Measurements from ENCODE around the gene NCKAP5. TPM values are rescaled to one million over a fixed set of nuclear protein-coding genes. Genes with fewer than 3 reads are reported as not detected.

NCKAP5 gene
- total RNA-seq, 1 donor from 2014 or later: 7.7 TPM

DNA sequence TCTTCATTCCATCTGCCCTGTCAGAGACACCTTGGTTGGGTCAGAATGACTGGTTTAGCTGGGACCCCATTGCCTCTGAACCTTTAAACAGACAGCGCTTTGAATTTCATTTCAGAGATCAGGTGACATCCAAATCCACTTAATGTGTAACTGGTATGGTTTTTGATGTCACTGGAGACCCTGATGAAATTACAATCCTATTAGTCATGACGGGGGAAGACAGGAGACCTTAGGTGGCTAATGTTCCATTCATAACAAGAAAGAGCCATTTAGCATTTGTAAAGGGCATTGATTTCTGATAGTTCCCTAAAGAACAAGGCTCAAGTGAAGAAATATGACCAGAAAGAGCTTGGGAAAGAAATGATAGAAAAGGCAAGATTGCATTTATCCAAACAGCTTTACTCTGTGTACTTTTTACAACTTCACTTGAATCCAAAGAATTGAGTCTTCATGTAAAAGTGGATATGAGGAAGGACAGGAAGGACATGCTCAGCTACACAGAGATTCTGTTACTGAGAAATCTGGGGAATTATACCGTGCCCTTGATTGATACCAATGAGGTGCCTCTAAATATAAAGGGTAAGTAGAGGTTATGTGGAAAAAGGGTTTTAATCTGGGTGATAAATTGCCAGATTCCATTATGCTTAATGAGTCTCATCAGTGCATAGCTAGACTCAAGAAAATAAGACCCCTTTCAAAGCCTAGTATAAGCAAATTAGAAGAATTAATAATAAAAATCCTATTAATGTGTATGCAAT, 198.2 kb downstream of the NCKAP5 start:
- no peak for DNase-seq (ENCODE audit: extremely low spot score, unreplicated experiment)
- no peak overlapping the region for H3K27ac Mint-ChIP-seq
- H3K4me3 Mint-ChIP-seq: no peak overlapping the region
- peaks cover 7% of the 10 kb centered on the region for H3K9me3 Mint-ChIP-seq
- peaks cover 4% of the 10 kb centered on the region for H3K36me3 Mint-ChIP-seq
- TF ChIP-seq, protein P1, sequence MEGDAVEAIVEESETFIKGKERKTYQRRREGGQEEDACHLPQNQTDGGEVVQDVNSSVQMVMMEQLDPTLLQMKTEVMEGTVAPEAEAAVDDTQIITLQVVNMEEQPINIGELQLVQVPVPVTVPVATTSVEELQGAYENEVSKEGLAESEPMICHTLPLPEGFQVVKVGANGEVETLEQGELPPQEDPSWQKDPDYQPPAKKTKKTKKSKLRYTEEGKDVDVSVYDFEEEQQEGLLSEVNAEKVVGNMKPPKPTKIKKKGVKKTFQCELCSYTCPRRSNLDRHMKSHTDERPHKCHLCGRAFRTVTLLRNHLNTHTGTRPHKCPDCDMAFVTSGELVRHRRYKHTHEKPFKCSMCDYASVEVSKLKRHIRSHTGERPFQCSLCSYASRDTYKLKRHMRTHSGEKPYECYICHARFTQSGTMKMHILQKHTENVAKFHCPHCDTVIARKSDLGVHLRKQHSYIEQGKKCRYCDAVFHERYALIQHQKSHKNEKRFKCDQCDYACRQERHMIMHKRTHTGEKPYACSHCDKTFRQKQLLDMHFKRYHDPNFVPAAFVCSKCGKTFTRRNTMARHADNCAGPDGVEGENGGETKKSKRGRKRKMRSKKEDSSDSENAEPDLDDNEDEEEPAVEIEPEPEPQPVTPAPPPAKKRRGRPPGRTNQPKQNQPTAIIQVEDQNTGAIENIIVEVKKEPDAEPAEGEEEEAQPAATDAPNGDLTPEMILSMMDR (conservative IDR thresholded peaks at IDR 0.05): no peak
- peaks cover 28% of the 10 kb centered on the region for H3K27me3 Mint-ChIP-seq
- peaks cover 14% of the 10 kb centered on the region for H3K4me1 Mint-ChIP-seq (ENCODE audit: unreplicated experiment)

DNA sequence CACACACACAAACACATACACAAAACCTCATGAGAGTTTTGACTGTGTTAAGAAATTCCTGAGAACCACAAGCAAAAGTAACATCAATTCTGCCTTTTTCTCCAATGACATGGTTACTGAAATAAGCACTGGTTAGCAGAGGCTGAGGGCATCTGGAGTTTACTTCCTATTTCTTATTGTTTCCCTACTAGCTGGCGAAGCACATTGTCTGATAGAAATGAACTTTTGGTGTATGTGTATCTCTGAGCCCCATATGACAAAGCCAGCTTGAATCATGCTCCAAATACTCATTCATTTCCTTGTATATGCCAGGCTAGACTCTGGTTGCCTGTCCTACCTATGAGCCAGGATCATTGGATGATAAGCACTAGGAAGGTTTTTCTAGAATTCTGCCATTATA, 203.1 kb downstream of the NCKAP5 start:
- H3K27ac Mint-ChIP-seq: no peak overlapping the region
- H3K9me3 Mint-ChIP-seq: no peaks in the 10 kb centered on the region
- H3K36me3 Mint-ChIP-seq: no peaks in the 10 kb centered on the region
- H3K4me3 Mint-ChIP-seq: no peak overlapping the region
- no peak for DNase-seq (ENCODE audit: extremely low spot score, unreplicated experiment)
- peaks cover 26% of the 10 kb centered on the region for H3K27me3 Mint-ChIP-seq
- TF ChIP-seq, protein P1 (conservative IDR thresholded peaks at IDR 0.05): no peak
- peaks cover 24% of the 10 kb centered on the region for H3K4me1 Mint-ChIP-seq (ENCODE audit: unreplicated experiment)

DNA sequence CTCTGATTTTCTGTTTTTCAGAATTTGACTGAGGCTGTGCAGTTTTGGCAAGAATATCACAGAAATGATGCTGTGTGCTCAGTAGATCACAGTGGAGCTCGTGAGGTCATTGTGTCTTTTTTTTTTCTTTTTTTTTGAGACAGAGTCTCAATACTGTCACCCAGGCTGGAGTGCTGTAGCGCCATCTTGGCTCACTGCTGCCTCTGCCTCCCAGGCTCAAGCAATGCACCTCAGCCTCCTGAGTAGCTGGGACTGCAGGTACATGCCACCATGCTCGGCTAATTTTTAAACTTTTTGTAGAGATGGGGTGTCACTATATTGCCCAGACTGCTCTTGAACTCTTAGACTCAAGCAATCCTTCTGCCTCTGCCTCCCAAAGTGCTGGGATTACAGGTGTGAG, 203.6 kb downstream of the NCKAP5 start:
- Mint-ChIP-seq H3K27me3 (peaks cover 25% of the 10 kb centered on the region), H3K27ac (no peak overlapping the region), H3K9me3 (no peaks in the 10 kb centered on the region), H3K36me3 (no peaks in the 10 kb centered on the region), H3K4me1 (ENCODE audit: unreplicated experiment) (peaks cover 19% of the 10 kb centered on the region), H3K4me3 (no peak overlapping the region)
- TF ChIP-seq, protein P1 (conservative IDR thresholded peaks at IDR 0.05): no peak
- no peak for DNase-seq (ENCODE audit: extremely low spot score, unreplicated experiment)

DNA sequence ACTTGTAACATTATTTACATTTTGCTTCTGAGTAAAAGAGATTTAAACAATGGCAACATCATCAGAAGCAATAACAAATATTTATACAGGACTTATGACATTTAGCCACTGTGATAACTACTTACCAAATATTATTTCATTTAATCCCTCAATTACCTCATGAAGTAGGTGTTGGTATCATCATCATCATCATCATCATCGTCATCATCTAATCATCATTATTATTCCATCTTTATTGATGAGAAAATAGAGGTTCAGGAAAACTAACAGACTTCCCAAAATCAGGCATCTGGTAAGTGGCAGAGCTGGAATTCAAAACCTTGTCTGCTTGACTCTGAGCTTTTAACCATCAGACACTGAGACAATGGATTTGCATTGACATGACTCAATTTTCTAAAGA, 204.4 kb downstream of the NCKAP5 start:
- H3K4me3 Mint-ChIP-seq: no peak overlapping the region
- H3K9me3 Mint-ChIP-seq: no peaks in the 10 kb centered on the region
- peaks cover 23% of the 10 kb centered on the region for H3K27me3 Mint-ChIP-seq
- TF ChIP-seq, protein P1 (conservative IDR thresholded peaks at IDR 0.05): no peak
- no peaks in the 10 kb centered on the region for H3K36me3 Mint-ChIP-seq
- peaks cover 16% of the 10 kb centered on the region for H3K4me1 Mint-ChIP-seq (ENCODE audit: unreplicated experiment)
- no peak for DNase-seq (ENCODE audit: extremely low spot score, unreplicated experiment)
- no peak overlapping the region for H3K27ac Mint-ChIP-seq

DNA sequence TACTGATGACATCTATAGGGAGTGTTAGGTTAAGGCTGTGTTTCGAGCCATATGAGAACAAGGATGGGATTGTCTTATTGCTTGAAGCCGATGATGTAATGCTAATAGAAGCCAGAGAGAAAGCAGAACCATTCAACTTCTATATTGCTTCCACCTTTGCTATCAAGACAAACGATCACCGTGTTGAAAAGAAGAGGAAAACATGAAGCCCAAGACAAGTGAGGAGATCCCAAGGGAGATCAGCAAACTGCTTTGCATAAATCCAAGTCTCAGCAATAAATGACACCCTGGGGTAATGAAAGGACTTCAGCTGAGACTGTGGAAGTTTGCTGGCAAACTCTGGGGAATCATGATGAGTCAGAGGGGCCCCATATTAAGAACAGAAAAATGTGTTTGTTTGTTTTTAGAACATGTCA, 206.2 kb downstream of the NCKAP5 start:
- Mint-ChIP-seq H3K4me1 (ENCODE audit: unreplicated experiment) (peaks cover 12% of the 10 kb centered on the region), H3K4me3 (no peak overlapping the region), H3K27ac (peak overlapping the region; percentile 39)

More for the DNA sequence above, 206.2 kb downstream of the NCKAP5 start:
- H3K36me3 Mint-ChIP-seq: no peaks in the 10 kb centered on the region
- peaks cover 20% of the 10 kb centered on the region for H3K27me3 Mint-ChIP-seq
- TF ChIP-seq, protein P1 (conservative IDR thresholded peaks at IDR 0.05): no peak
- DNase-seq (ENCODE audit: extremely low spot score, unreplicated experiment): no peak
- no peaks in the 10 kb centered on the region for H3K9me3 Mint-ChIP-seq
